ENCODE results near the gene FOXP4.

Gene FOXP4

DNA sequence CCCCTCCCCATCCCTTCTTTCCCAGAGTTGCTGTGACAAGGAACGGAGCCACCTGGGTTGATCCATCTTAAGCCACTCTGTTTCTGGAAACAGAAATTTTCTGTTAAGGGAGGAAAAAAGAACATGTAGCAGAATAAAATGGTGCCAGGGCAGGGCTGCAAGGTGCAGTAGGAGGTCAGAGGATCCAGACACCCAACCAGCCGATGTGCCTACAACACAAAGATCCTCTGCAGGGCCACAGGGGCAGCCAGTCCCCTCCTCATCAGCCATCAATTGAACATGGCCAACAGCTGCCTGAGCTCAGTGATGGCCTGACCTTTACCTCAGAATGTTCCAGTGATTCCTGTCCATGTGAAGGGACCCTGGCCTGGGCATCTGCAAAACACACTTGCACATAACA is 103.9 kb downstream of the FOXP4 start:
- DNase-seq, result no peak

- no peak for DNase-seq
Measured at GRCh38 chr6:41651246-41651961, 105.2 kb downstream of the FOXP4 start.

Measured in NCI-H510A treated with DMSO at 0.1 percent for 48 hours (cell line).